ENCODE measurements around the gene FREM2.

FREM2 gene

GRCh38 chr13:38670627-38671026 lies 16.2 kb upstream of the FREM2 start (continued):
- TF ChIP-seq ZNF292 (tag by site-specific recombination; IDR thresholded peaks at IDR 0.05; ENCODE audit: borderline replicate concordance, low read depth) (no peak), ZNF660 (tag by site-specific recombination; IDR thresholded peaks at IDR 0.05) (no peak), ZNF518A (tag by site-specific recombination; conservative IDR thresholded peaks at IDR 0.05; ENCODE audit: low read depth) (no peak), AEBP2 (tag by site-specific recombination; IDR thresholded peaks at IDR 0.05; ENCODE audit: borderline replicate concordance) (no peak), ZNF341 (tag by site-specific recombination; IDR thresholded peaks at IDR 0.05; ENCODE audit: low read depth) (no peak), SP7 (tag by site-specific recombination; IDR thresholded peaks at IDR 0.05) (no peak)

GRCh38 chr13:38671980-38672379 lies 14.9 kb upstream of the FREM2 start:
- no peaks in the 10 kb centered on the region for H3K36me3 ChIP-seq (ENCODE audit: control insufficient read depth in 2 of 2, insufficient read depth in 1 of 2, low read length in 2 of 2)
- CTCF ChIA-PET = no interaction called here
- H3K9me3 ChIP-seq (ENCODE audit: control insufficient read depth, insufficient read depth, low read depth, low read length) = no peaks in the 10 kb centered on the region
- TF ChIP-seq ZNF138 (tag by site-specific recombination; IDR thresholded peaks at IDR 0.05; ENCODE audit: borderline replicate concordance) (no peak), ZNF354C (tag by site-specific recombination; IDR thresholded peaks at IDR 0.05; ENCODE audit: borderline replicate concordance, low read depth) (no peak), ZNF76 (tag by site-specific recombination; IDR thresholded peaks at IDR 0.05; ENCODE audit: borderline replicate concordance, low read depth) (no peak), YY1 (tag by site-specific recombination; IDR thresholded peaks at IDR 0.05) (no peak), RBAK (tag by site-specific recombination; IDR thresholded peaks at IDR 0.05) (no peak), ZNF184 (tag by site-specific recombination; IDR thresholded peaks at IDR 0.05) (no peak), YY2 (tag by site-specific recombination; IDR thresholded peaks at IDR 0.05) (no peak), ZNF214 (tag by site-specific recombination; IDR thresholded peaks at IDR 0.05; ENCODE audit: borderline replicate concordance) (no peak), GFI1B (tag by site-specific recombination; IDR thresholded peaks at IDR 0.05) (no peak), TCF7L2 (IDR thresholded peaks at IDR 0.05; ENCODE audit: borderline replicate concordance, low read depth, low read length) (no peak), ZNF223 (tag by site-specific recombination; IDR thresholded peaks at IDR 0.05) (no peak), ZNF658 (tag by site-specific recombination; IDR thresholded peaks at IDR 0.05) (no peak)
- H3K4me3 ChIP-seq (ENCODE audit: low read depth, low read length) = no peak overlapping the region
- no peaks in the 10 kb centered on the region for H3K4me1 ChIP-seq (ENCODE audit: control insufficient read depth, insufficient read depth, low read length)
- POLR2A ChIA-PET = no interaction called here
- H3K27ac ChIP-seq (ENCODE audit: extremely low read depth, low read depth, low read length) = no peak overlapping the region

GRCh38 chr13:38674208-38674607 lies 12.7 kb upstream of the FREM2 start:
- ChIA-PET CTCF (no interaction called here), POLR2A (no interaction called here)
- Histone ChIP-seq H3K4me3 (ENCODE audit: low read depth, low read length) (no peak overlapping the region), H3K27ac (ENCODE audit: extremely low read depth, low read depth, low read length) (no peak overlapping the region), H3K9me3 (ENCODE audit: control insufficient read depth, insufficient read depth, low read depth, low read length) (no peaks in the 10 kb centered on the region), H3K36me3 (ENCODE audit: control insufficient read depth in 2 of 2, insufficient read depth in 1 of 2, low read length in 2 of 2) (no peaks in the 10 kb centered on the region), H3K4me1 (ENCODE audit: control insufficient read depth, insufficient read depth, low read length) (no peaks in the 10 kb centered on the region)
- TF ChIP-seq ZNF398 (tag by site-specific recombination; IDR thresholded peaks at IDR 0.05) = no peak
- TF ChIP-seq REPIN1 (tag by site-specific recombination; IDR thresholded peaks at IDR 0.05; ENCODE audit: low read depth) = no peak
- no peak for TF ChIP-seq HOXA7 (CRISPR knock-in tag; IDR thresholded peaks at IDR 0.05; ENCODE audit: borderline replicate concordance)
- TF ChIP-seq ZNF404 (tag by site-specific recombination; IDR thresholded peaks at IDR 0.05) = no peak
- no peak for TF ChIP-seq WT1 (tag by site-specific recombination; IDR thresholded peaks at IDR 0.05)
- no peak for TF ChIP-seq ZNF362 (tag by site-specific recombination; IDR thresholded peaks at IDR 0.05)
- no peak for TF ChIP-seq ZNF311 (tag by site-specific recombination; IDR thresholded peaks at IDR 0.05; ENCODE audit: borderline replicate concordance)
- TF ChIP-seq ZNF223 (tag by site-specific recombination; IDR thresholded peaks at IDR 0.05) = no peak
- no peak for TF ChIP-seq ZBTB17 (tag by site-specific recombination; IDR thresholded peaks at IDR 0.05)
- TF ChIP-seq TRIM28 (IDR thresholded peaks at IDR 0.05; ENCODE audit: borderline replicate concordance, low read length) = no peak
